B cell (primary cell): Measurements from ENCODE around the gene PRTFDC1. TPM values are rescaled to one million over a fixed set of nuclear protein-coding genes. Genes with fewer than 3 reads are reported as not detected.

Experiments used
- ATAC-seq: fragments of 200-7000 bp; cut with Tn5 transposase; one replicate; pipeline ENCODE4 v1.10.0; 2021; ENCODE audit warnings: low read depth, mild to moderate bottlenecking, moderate number of reproducible peaks, moderate library complexity
- CTCF ChIA-PET: fragments of 350-600 bp; sonication (Branson Sonifier 250); formaldehyde crosslinking; loops from one replicate; lab custom pipeline; 2021; ENCODE audit warnings: antibody characterized with exemption, inconsistent platforms; lab: Charles Lee
- POLR2A ChIA-PET: fragments of 350-600 bp; sonication (Branson Sonifier 250); formaldehyde crosslinking; loops from one replicate; lab custom pipeline; 2021; ENCODE audit warnings: antibody characterized with exemption; lab: Charles Lee
- DNase-seq: peaks from one replicate; pipeline ENCODE4 v3.0.0; 2013
- H2AFZ ChIP-seq: 2 replicates; pipeline ENCODE4 v1.6.1; 2012; ENCODE audit warnings: mild to moderate bottlenecking, low read depth, low read length; ENCODE audit not compliant: insufficient read depth, poor library complexity, severe bottlenecking
- H3K27ac ChIP-seq, 2 donors: 1 replicate in 1 of 2; 2 replicates in 1 of 2; pipeline ENCODE4 v1.5.1; 2012 to 2013; ENCODE audit warnings: low read length in 2 of 2, mild to moderate bottlenecking in 2 of 2, moderate library complexity in 1 of 2
- H3K27me3 ChIP-seq, 4 experiments: fragments of 200-600 bp in 1 of 4; sonication (generic) in 1 of 4; replicated peaks in 1 of 4; 1 replicate in 2 of 4; 2 replicates in 2 of 4; pipeline versions ENCODE4 v1.6.1 to v1.7.0; 2013 to 2016; ENCODE audit warnings: low read length in 3 of 4, mild to moderate bottlenecking in 2 of 4, mixed read lengths in 1 of 4, moderate library complexity in 1 of 4; ENCODE audit not compliant: insufficient read depth in 4 of 4, control insufficient read depth in 3 of 4; ENCODE audit errors: control extremely low read depth in 1 of 4
- H3K36me3 ChIP-seq, 2 experiments: replicated peaks in 1 of 2; 1 replicate in 1 of 2; 2 replicates in 1 of 2; pipeline versions ENCODE4 v1.6.1 to v1.7.1; 2013; ENCODE audit warnings: low read length in 1 of 2; ENCODE audit not compliant: insufficient read depth in 2 of 2, control insufficient read depth in 1 of 2; ENCODE audit errors: control extremely low read depth in 1 of 2, extremely low read depth in 1 of 2
- H3K4me1 ChIP-seq, 2 donors: fragments of 200-600 bp in 1 of 2; sonication (generic) in 1 of 2; 1 replicate in 1 of 2; 2 replicates in 1 of 2; pipeline versions ENCODE4 v1.5.1 to v1.6.1; 2013 to 2017; ENCODE audit warnings: low read length in 2 of 2; ENCODE audit not compliant: control insufficient read depth in 2 of 2, insufficient read depth in 2 of 2
- H3K4me2 ChIP-seq: replicated peaks from 2 replicates; pipeline ENCODE3; 2012; ENCODE audit warnings: mild to moderate bottlenecking, low read depth, low read length; ENCODE audit not compliant: poor library complexity, severe bottlenecking
- H3K4me3 ChIP-seq, 5 experiments: fragments of 200-600 bp in 1 of 5; sonication (generic) in 1 of 5; 1 replicate in 3 of 5; 2 replicates in 2 of 5; pipeline versions ENCODE4 v1.5.1 to v1.7.0; 2011 to 2016; ENCODE audit warnings: low read length in 4 of 5, mild to moderate bottlenecking in 4 of 5, low read depth in 2 of 5, control low read depth in 1 of 5, moderate library complexity in 1 of 5; ENCODE audit not compliant: insufficient read depth in 1 of 5; ENCODE audit errors: control extremely low read depth in 1 of 5, extremely low read depth in 1 of 5
- H3K79me2 ChIP-seq: fragments of 200-600 bp; sonication (generic); one replicate; pipeline ENCODE4 v1.6.0; 2016; ENCODE audit warnings: low read length; ENCODE audit not compliant: control insufficient read depth, insufficient read depth
- H3K9ac ChIP-seq: fragments of 200-600 bp; sonication (generic); 2 replicates; pipeline ENCODE4 v1.6.1; 2017; ENCODE audit warnings: mild to moderate bottlenecking, low read length, moderate library complexity
- H3K9me3 ChIP-seq, 3 donors: one replicate each; pipeline versions ENCODE4 v1.6.1 to v1.7.1; 2013; ENCODE audit warnings: low read length in 2 of 3; ENCODE audit not compliant: control insufficient read depth in 2 of 3, insufficient read depth in 1 of 3; ENCODE audit errors: control extremely low read depth in 1 of 3
- H4K20me1 ChIP-seq: 2 replicates; pipeline ENCODE4 v1.6.0; 2012; ENCODE audit warnings: mild to moderate bottlenecking, low read length; ENCODE audit not compliant: insufficient read depth, control insufficient read depth, poor library complexity, severe bottlenecking
- H3K27ac Mint-ChIP-seq: one replicate; pipeline ENCODE4 v1.8.0; 2021; ENCODE audit warnings: mixed read lengths
- H3K27me3 Mint-ChIP-seq: one replicate; pipeline ENCODE4 v1.8.0; 2021; ENCODE audit warnings: mixed read lengths
- H3K4me1 Mint-ChIP-seq: one replicate; pipeline ENCODE4 v1.8.0; 2021; ENCODE audit warnings: mixed read lengths
- H3K4me3 Mint-ChIP-seq: one replicate; pipeline ENCODE4 v1.8.0; 2021; ENCODE audit warnings: mixed read lengths
- H3K9me3 Mint-ChIP-seq: one replicate; pipeline ENCODE4 v1.8.0; 2022; ENCODE audit warnings: mixed read lengths; ENCODE audit not compliant: insufficient read depth
- CTCF ChIP-seq: fragments of 200-600 bp; IDR thresholded peaks from one replicate; pipeline ENCODE4 v1.8.0; 2022; ENCODE audit warnings: antibody characterized with exemption, mild to moderate bottlenecking
- EZH2 ChIP-seq: IDR thresholded peaks from 2 replicates; pipeline ENCODE4 v1.6.1; 2012; ENCODE audit warnings: borderline replicate concordance, low read depth, mild to moderate bottlenecking, moderate library complexity, low read length; ENCODE audit not compliant: insufficient read depth, poor library complexity, severe bottlenecking
- WGBS: methylation state at CpG from one replicate; pipeline ENCODE4 v1.1.5; 2013; ENCODE audit warnings: missing lambda C conversion rate; ENCODE audit not compliant: insufficient coverage; 5-methylcytosine and 5-hydroxymethylcytosine counted together
- intact Hi-C: fragments of 100-400 bp; cut with micrococcal nuclease; formaldehyde crosslinking; loops from one replicate; pipeline ENCODE4 v1.10.0; 2022
- polyA plus RNA-seq: library from polyadenylated mRNA; depleted of rRNA; stranded (reverse); fragments of >200 nt; gene quantifications from 2 replicates; pipeline ENCODE4 v1.2.3, GENCODE V29; 2012
- total RNA-seq, 2 donors: library from RNA; stranded (reverse); fragments of 120-200 nt in 1 of 2; gene quantifications; 1 replicate in 1 of 2; 2 replicates in 1 of 2; pipeline versions ENCODE4 v1.2.3 to v1.2.4, GENCODE V29; 2013 to 2022

Gene PRTFDC1
- total and polyA plus RNA-seq, 2 donors (not counting 1 experiment from before 2014, with no cell fraction given): 0.63 TPM; not detected in 1

GRCh38 chr10:24857031-24857725 lies 95.2 kb downstream of the PRTFDC1 start:
- Mint-ChIP-seq H3K27ac (no peak overlapping the region), H3K4me3 (no peak overlapping the region), H3K4me1 (no peaks in the 10 kb centered on the region), H3K27me3 (peaks cover 6% of the 10 kb centered on the region), H3K9me3 (no peaks in the 10 kb centered on the region)
- Histone ChIP-seq H3K27me3 (no peaks in the 10 kb centered on the region), H3K79me2 (no peaks in the 10 kb centered on the region), H2AFZ (no peak overlapping the region), H3K4me2 (no peak overlapping the region), H3K36me3 (no peaks in the 10 kb centered on the region), H3K4me3 (no peak overlapping the region), H3K4me1 (no peaks in the 10 kb centered on the region), H4K20me1 (no peaks in the 10 kb centered on the region), H3K9ac (no peak overlapping the region), H3K27ac (no peak overlapping the region), H3K9me3 (no peaks in the 10 kb centered on the region)
- ATAC-seq: no peak
- POLR2A ChIA-PET: no interaction called here
- TF ChIP-seq EZH2 (no peak), CTCF (no peak)
- intact Hi-C loops: no loop called here
- 98% methylated on average over 7 of the region's 8 CpGs for whole genome bisulfite sequencing
- DNase-seq: no peak
- CTCF ChIA-PET: no interaction called here

GRCh38 chr10:24854256-24854655 lies 98.2 kb downstream of the PRTFDC1 start:
- H3K4me1 Mint-ChIP-seq: peaks cover 6% of the 10 kb centered on the region
- Histone ChIP-seq H3K4me3 (no peak overlapping the region), H3K4me2 (no peak overlapping the region), H3K36me3 (no peaks in the 10 kb centered on the region), H3K9me3 (no peaks in the 10 kb centered on the region), H3K9ac (no peak overlapping the region), H3K4me1 (peaks cover 0 to 4% of the 10 kb centered on the region in 2 donors), H3K27me3 (no peaks in the 10 kb centered on the region), H2AFZ (no peak overlapping the region), H4K20me1 (no peaks in the 10 kb centered on the region), H3K27ac (no peak overlapping the region), H3K79me2 (no peaks in the 10 kb centered on the region)
- H3K27ac Mint-ChIP-seq: no peak overlapping the region
- intact Hi-C loops: no loop called here
- peaks cover 13% of the 10 kb centered on the region for H3K27me3 Mint-ChIP-seq
- no peak for ATAC-seq
- no peak overlapping the region for H3K4me3 Mint-ChIP-seq
- DNase-seq: no peak
- H3K9me3 Mint-ChIP-seq: no peaks in the 10 kb centered on the region
- CTCF ChIA-PET: interaction anchor here (0.6 to 1.0 kb wide), 2 partner anchors 12 to 49 kb away, joined by 3 read pairs; no protein-coding TSS in a partner anchor
- TF ChIP-seq CTCF (no peak), EZH2 (no peak)
- 91% methylated on average over 2 of the region's 6 CpGs for WGBS
- POLR2A ChIA-PET: no interaction called here
